NCI-H2227 treated with DMSO at 0.1 percent for 48 hours (cell line): Measurements from ENCODE around the gene PFKL.
A peak's percentile ranks its signal among the peaks of the same experiment; 100 is the strongest.
"Not testable (repeated sequence)": the region's sequence is repeated elsewhere in the genome, so short reads cannot be mapped to it uniquely, and the experiment has no call there.

Experiments used
- DNase-seq: peaks from one replicate; lab custom pipeline; 2025; lab: John Stamatoyannopoulos, UW

PFKL gene

GRCh38 chr21:44328242-44328895, 28.5 kb downstream of the PFKL start:
- no peak for DNase-seq

- DNase-seq = no peak
These were observed 29.4 kb downstream of the PFKL start for GRCh38 chr21:44329086-44329889.

- DNase-seq = no peak
These were observed 30.3 kb downstream of the PFKL start for GRCh38 chr21:44329971-44330681.

DNA sequence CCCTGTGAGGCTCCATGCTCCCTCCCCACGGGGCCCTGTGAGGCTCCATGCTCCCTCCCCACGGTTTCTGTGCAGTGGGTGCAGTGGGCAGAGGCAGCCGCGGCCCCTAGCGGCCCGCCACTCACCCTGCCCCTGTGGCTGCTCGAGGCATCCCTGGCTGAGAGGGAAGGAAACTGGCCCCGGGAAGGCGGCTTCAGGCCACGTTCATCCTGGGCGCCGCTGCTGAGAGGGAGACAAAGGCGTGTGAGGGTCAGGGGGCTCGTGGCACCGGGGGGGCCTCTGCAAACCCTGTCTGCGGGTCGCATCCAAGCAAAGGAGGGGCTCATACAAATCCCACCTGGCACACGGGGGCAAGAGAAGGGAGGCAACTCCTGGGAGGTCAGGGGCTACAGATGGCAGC, 30.8 kb downstream of the PFKL start:
- DNase-seq = no peak

- DNase-seq = no peak
These were observed 31.4 kb downstream of the PFKL start for GRCh38 chr21:44331209-44331608.

GRCh38 chr21:44331650-44332307, 31.9 kb downstream of the PFKL start:
- DNase-seq = no peak

DNA sequence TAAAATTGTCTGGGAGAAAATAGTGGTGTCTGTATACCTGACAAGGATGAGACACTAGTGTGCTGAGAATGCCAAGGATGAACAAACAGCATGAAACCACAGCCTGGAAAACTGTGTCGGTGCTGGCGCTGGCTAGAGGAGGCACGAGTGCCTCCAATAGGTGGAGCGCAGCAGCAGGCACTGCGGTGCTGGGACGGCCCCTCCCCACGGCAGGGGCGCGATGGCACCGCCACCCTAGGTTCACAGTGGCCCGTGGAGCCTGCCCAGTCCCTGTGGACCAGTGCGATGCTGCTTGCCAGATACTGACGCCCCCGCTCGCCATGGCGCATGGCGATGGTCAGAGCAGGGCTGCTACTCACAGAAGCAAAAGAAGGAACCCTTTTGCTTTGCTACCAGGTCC, 32.5 kb downstream of the PFKL start:
- DNase-seq = no peak

DNA sequence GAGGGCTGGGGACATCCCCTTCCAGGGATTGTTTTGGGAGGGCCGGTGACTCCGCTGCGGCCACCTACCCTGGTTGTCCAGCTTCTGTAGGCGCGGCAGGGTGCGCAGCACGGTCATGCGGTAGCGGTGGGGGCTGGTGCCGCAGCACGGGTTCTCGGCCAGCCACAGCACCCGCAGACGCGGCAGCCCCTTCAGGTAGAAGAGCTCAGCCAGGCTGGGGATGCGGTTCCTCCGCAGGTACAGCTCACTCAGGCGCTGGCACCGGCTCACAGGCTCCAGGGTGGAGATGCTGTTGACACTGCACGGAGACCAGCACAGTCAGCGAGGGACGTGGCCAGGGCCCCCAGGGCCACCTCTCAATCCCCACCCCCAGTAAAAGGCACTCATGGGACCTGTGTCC, 33.1 kb downstream of the PFKL start:
- no peak for DNase-seq

DNA sequence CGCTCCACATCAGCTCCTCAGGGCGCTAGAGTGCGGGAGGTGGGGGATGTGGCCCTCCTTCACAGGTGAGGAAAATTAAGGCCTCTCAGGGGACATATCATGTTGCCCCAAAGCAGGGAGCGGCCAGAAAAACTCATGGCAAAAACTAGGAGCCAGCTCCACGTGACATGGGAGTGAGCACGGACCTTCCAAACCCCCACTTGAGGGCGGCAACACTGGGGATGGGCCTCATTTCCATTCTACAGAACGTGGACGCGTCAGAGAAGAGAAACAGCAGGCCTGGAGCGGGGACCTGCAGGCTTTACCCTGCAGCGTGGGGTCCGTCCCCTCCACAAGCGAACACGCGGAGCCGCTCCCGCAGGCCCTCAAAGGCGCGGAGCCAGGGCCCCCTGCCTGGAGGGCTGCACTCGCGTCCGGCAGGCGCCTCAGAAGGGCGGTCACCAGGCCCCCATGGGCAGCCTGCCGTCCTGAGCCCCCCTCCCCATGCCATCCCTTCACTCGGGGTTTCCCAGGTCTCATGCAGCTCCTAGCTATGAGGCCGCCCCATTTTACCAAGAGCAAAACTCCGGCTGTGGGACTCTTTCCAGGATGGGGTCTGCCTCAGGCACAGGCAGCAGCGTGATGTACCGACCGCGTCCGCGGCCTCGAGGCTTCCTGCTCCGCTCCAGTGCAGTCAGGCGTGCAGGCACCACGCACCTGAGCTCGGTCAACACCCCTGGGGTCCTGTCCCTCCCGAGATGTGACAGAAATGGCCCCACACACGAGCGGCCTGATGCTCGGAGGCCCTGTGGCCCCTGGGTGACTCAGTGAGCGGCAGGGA, 33.9 kb downstream of the PFKL start:
- DNase-seq = no peak

DNA sequence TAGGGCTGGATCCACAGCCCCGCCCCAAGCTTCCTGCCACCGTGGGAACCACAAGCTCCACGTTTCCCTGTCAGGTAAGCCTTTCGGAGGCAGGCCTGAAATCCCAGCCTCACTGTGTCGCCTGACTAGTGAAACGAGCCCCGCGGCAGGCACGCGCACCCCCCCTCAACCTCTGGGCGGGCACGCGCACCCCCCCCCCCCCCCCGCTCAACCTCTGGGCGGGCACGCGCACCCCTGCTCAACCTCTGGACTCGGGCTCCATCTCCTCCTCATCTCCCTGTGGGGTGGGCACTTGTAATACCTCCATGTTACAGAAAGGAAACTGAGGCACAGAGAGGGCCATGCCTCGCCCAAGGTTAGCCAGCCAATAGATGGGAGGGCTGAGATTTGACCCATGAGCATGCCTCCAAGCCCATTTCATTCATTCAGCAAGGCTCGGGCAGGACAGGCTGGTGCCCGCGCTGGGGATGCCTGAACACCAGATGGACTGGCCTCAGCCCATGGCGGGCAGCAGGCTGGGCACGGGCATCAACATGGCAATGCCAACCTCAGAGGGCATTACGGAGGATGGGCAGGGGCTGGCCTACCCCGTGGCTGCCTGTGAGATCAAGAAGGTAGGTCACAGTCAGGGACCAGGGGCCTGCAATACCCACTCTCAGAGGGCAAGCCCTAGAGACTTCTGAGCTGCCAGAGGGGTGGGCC, 34.6 kb downstream of the PFKL start:
- DNase-seq = no peak

- no peak for DNase-seq
These were observed 35.6 kb downstream of the PFKL start for GRCh38 chr21:44335266-44336059.

- DNase-seq = no peak
These were observed 37.6 kb downstream of the PFKL start for GRCh38 chr21:44337449-44337848.

DNA sequence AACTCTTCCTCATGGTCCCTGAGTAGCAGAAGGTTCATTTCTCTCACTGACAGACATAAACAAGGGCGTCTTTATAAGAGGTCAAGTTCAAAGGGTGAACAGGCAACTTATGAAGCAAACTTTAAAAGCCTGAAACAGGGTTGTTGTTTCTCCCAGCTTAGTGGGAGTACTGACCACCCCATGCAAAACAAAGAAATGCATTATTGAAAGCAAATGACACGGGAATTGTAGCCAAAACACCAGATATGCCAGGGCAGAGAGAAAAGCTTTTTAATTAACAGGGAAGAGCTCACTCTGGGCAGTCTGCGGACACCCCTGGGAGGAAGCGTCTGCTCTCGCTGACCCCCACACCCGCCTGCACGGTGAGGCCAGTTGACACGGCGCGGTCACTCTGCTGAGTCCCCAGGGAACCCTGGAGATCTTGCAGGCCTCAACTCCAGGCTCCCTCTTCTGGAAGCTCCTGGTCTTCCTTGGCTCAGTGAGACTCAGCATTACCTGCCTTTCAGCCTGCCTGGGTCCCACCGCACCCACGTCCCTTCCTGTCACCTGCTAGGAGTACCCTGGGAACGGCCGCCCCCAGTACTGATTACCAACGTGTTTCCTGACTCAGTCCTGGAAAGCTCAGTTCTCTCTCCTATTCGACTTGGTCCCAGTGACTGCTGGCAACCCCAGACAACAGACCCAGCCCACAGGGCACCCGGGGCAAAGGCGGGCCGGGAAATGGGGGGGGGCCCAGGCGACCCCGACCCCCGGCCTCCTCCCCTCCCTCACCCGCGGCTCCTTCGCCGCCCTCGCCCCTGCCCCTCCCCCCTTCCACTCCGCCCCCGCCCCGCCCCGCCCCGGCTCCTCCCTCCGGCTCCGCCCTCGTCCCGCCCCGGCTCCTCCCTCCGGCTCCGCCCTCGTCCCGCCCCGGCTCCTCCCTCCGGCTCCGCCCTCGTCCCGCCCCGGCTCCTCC, 38.4 kb downstream of the PFKL start:
- peak; percentile 35 for DNase-seq

- peak; percentile 95 for DNase-seq
These were observed 39.4 kb downstream of the PFKL start, which contains the start of gene CFAP410 for GRCh38 chr21:44338971-44339910. Gene CFAP410 (minus strand): TSS chr21:44339390. CDS start chr21:44339194, 196 bp downstream.

DNA sequence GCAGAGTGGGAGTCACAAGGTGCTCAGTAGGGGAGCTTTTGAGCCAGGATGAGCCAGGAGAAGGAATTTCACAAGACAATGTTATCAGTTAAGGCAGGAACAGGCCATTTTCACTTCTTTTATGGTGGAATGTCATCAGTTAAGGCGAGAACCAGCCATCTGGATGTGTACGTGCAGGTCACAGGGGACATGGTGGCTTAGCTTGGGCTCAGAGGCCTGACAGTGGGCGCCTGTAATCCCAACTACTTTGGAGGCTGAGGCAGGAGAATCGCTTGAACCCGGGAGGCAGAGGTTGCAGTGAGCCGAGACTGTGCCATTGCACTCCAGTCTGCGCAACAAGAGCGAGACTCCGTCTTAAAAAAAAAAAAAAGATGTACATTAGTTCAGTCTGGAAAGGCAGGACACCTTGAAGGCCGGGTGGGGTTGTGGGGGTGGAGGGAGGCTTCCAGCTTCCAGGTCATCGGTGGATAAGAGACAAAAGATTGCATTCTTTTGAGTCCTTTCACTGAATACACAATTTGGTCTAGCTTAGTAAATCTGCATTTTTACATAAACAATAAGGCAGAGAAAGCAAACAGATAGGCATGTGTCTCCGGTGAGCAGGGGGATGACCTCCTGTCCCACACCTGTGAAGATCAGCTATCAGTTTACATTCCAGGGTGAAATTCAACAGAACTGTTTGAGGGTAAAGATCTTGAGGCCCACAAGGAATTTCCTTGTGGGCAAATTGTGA, 42.0 kb downstream of the PFKL start:
- DNase-seq = not testable (repeated sequence)

- DNase-seq = not testable (repeated sequence)
These were observed 43.1 kb downstream of the PFKL start for GRCh38 chr21:44342981-44343380.
